Neutrophil (primary cell): ENCODE results near the gene ARL3.

ENCODE experiments used
- H3K27ac ChIP-seq: fragments of 200-600 bp; sonication (generic); 2 replicates; pipeline ENCODE4 v1.5.1; 2016; ENCODE audit warnings: mild to moderate bottlenecking, moderate library complexity
- H3K27me3 ChIP-seq: fragments of 200-600 bp; sonication (generic); 2 replicates; pipeline ENCODE4 v1.6.0; 2016; ENCODE audit warnings: mild to moderate bottlenecking
- H3K36me3 ChIP-seq: fragments of 200-600 bp; sonication (generic); 2 replicates; pipeline ENCODE4 v1.5.1; 2017
- H3K4me1 ChIP-seq, 2 experiments: fragments of 200-600 bp in 1 of 2; sonication (generic) in 1 of 2; 1 replicate in 1 of 2; 2 replicates in 1 of 2; pipeline versions ENCODE4 v1.5.1 to v1.6.1; 2013 to 2016; ENCODE audit warnings: low read depth in 1 of 2, low read length in 1 of 2, mild to moderate bottlenecking in 1 of 2, moderate library complexity in 1 of 2; ENCODE audit not compliant: control insufficient read depth in 1 of 2, insufficient read depth in 1 of 2
- H3K4me3 ChIP-seq, 2 experiments: fragments of 200-600 bp in 1 of 2; sonication (generic) in 1 of 2; 1 replicate in 1 of 2; 2 replicates in 1 of 2; pipeline ENCODE4 v1.5.1; 2013 to 2016; ENCODE audit warnings: low read depth in 1 of 2, low read length in 1 of 2, mild to moderate bottlenecking in 1 of 2, moderate library complexity in 1 of 2
- H3K9me3 ChIP-seq: fragments of 200-600 bp; sonication (generic); 2 replicates; pipeline ENCODE4 v1.5.1; 2016
- CTCF ChIP-seq: fragments of 200-600 bp; sonication (generic); IDR thresholded peaks from 2 replicates; pipeline ENCODE4 v1.5.1; 2016; ENCODE audit warnings: antibody characterized with exemption

ARL3 gene

DNA sequence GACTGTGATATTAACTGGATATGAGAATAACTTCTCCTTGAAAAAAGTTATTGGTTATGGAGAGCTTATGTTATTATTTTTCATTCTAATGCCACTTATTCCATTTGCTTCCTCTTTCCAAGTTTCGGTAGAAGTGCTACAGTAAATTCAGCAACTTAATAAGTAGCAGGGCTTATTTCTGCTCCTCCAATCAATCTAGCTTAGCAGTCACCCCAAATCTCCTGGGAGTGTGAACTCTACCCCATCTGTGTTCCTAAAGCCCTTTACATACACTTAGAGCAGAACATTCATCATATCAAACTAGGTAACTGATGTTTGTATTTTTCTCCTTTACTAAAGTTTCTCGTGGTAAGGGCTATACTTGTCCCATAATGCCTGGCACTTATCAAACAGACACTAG, 8.7 kb downstream of the ARL3 start:
- H3K9me3 ChIP-seq: no peaks in the 10 kb centered on the region
- no peak overlapping the region for H3K27ac ChIP-seq
- no peaks in the 10 kb centered on the region for H3K4me1 ChIP-seq
- H3K27me3 ChIP-seq: no peaks in the 10 kb centered on the region
- no peaks in the 10 kb centered on the region for H3K36me3 ChIP-seq
- no peak overlapping the region for H3K4me3 ChIP-seq
- no peak for TF ChIP-seq CTCF

DNA sequence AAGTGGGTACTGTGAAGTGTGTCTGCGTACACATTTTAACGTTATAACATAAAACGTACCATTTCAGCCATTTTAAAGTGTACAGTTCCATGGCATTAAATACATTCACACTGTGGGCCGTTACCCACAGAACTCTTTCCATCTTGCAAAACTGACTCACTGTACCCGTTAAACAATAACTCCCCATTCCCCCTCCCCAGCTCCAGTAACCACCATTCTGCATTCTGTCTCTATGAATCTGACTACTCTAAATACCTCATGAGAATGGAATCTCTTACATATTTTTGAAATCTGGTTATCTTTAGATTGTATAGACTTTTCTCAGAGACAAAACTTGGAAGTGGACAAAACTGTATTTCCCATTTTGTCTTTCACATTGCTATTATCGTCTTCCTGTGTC, 9.3 kb downstream of the ARL3 start:
- no peak overlapping the region for H3K4me3 ChIP-seq
- TF ChIP-seq CTCF: no peak
- H3K4me1 ChIP-seq: no peaks in the 10 kb centered on the region
- no peak overlapping the region for H3K27ac ChIP-seq
- H3K27me3 ChIP-seq: no peaks in the 10 kb centered on the region
- H3K9me3 ChIP-seq: no peaks in the 10 kb centered on the region
- H3K36me3 ChIP-seq: no peaks in the 10 kb centered on the region

- no peak for TF ChIP-seq CTCF
- Histone ChIP-seq H3K9me3 (no peaks in the 10 kb centered on the region), H3K4me1 (no peaks in the 10 kb centered on the region), H3K36me3 (peaks cover 13% of the 10 kb centered on the region), H3K4me3 (no peak overlapping the region), H3K27ac (no peak overlapping the region), H3K27me3 (no peaks in the 10 kb centered on the region)
These were observed 11.5 kb downstream of the ARL3 start for GRCh38 chr10:102702742-102703141.

DNA sequence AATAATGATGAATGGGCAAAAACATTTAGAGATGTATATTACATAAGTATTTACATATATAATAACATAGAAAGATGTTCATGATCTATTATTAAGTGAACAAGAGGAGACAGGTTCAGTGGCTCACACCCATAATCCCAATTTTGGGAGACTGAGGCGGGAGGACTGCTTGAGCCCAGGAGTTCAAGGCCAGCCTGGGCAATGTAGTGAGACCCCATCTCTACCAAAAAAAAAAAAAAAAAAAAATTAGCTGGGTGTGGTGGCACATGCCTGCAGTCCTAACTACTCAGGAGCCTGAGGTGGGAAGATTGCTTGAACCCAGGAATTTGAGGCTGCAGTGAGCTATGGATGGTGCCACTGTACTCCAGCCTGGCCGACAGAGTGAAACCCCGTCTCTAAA, 12.4 kb downstream of the ARL3 start:
- Histone ChIP-seq H3K4me3 (no peak overlapping the region), H3K36me3 (peaks cover 13% of the 10 kb centered on the region), H3K4me1 (peaks cover 0 to 1% of the 10 kb centered on the region in 2 experiments), H3K27me3 (no peaks in the 10 kb centered on the region), H3K27ac (no peak overlapping the region), H3K9me3 (no peaks in the 10 kb centered on the region)
- no peak for TF ChIP-seq CTCF

GRCh38 chr10:102701272-102701671, 12.9 kb downstream of the ARL3 start:
- Histone ChIP-seq H3K27ac (no peak overlapping the region), H3K4me3 (no peak overlapping the region), H3K36me3 (peaks cover 13% of the 10 kb centered on the region), H3K4me1 (peaks cover 0 to 4% of the 10 kb centered on the region in 2 experiments), H3K27me3 (no peaks in the 10 kb centered on the region), H3K9me3 (no peaks in the 10 kb centered on the region)
- TF ChIP-seq CTCF: no peak

DNA sequence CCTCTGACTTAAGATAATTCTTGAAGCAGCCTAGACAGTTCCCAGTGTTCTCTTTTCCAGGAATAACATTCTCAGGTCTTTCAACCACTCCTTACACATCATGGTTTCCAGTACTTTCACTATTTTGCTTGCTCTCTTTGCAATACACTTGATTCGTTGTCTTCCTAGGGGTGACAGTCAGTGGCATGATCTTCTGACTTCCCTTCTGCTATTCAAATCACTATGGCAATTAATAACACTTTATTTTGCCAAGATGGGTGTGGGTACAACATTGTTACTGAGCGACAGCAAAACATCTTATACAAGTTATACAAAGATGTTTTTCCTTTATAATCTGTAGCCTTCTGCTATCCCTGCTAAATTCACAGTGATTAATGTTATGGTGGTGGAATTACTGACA, 15.3 kb downstream of the ARL3 start:
- no peaks in the 10 kb centered on the region for H3K9me3 ChIP-seq
- no peaks in the 10 kb centered on the region for H3K27me3 ChIP-seq
- peaks cover 13% of the 10 kb centered on the region for H3K36me3 ChIP-seq
- H3K4me3 ChIP-seq: no peak overlapping the region
- H3K4me1 ChIP-seq: peaks cover 0 to 4% of the 10 kb centered on the region in 2 experiments
- no peak overlapping the region for H3K27ac ChIP-seq
- no peak for TF ChIP-seq CTCF
